Stimulated activated CD4-positive, alpha-beta T cell treated with anti-CD3 and anti-CD28 coated beads, Interleukin-4, amount 100 ng/mL, for 24 hours (primary cell): ENCODE measurements around the gene ERCC4.

Experiments used
- DNase-seq: peaks from one replicate; pipeline ENCODE4 v3.0.0-alpha.2; 2020

Gene ERCC4

DNA sequence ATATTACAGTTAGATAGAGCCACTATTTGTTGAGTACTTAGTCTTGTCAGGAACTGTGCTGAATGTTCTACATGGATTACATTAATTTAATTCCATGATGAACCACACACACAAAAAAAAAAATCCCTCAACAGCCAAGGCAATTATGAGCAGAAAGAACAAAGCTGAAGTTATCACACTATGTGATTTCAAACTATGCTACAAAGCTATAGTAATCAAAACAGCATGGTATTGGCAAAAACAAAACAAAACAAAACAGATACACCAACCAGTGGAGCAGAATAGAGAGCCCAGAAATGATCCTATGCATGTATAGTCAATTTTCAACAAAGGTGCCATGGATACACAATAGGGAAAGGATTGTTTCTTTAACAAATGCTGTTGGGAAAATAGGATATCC is 8.1 kb upstream of the ERCC4 start:
- DNase-seq, result no peak

DNA sequence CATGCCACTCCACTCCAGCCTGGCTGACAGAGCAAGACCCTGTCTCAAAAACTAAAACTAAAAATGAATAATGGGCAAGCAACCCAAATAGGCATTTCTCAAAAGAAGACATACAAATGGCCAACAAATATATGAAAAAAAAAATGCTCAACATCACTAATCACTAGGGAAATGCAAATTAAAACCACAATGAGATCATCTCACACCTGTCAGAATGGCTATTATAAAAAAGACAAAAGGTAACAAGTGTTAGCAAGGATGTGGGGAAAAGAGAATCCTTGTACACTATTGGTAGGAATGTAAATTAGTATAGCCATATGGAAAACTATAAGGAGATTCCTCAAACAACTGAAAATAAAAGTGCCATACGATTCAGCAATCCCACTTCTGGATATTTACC is 7.1 kb upstream of the ERCC4 start:
- no peak for DNase-seq

DNA sequence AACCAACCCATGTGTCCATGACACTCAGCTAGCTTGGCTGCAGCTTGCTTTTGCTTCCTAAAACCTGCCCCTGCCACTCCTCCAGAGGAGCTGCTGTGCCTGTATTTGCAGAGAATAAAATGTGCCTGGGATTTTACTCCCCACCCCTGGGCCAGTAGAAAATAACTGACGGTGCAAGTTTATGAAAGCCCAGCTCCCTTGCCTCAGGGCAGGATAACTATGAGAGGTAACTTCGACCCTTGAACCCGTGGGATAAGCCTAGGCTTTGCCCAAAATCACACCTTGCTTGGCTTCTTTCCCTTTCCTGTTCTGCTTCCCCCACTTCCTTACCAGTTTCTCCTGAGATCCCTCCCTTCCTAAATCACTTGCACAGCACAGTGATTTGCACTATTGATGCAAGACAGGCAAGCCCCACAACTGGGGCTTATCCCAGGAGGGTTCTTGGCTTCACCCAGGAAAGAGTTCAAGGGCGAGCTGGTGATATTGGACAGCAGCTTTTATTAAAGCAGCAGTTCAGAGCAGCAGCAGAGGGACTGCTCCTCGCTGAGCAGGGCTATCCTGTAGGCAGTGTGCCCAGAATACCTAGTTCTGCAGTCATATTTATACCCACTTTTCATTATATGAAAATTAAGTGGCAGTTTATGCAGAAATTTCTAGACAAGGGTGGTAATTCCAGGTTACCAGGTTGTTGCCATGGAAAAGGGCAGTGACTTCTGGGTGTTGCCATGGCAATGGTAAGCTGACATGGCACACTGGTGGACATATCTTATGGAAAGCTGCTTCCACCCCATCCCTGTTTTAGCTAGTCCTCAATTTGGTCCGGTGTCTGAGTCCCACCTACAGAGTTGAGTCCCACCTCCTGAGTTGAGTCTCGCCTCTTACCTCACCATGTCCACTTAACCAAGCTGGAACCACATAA is 6.3 kb upstream of the ERCC4 start:
- no peak for DNase-seq

DNA sequence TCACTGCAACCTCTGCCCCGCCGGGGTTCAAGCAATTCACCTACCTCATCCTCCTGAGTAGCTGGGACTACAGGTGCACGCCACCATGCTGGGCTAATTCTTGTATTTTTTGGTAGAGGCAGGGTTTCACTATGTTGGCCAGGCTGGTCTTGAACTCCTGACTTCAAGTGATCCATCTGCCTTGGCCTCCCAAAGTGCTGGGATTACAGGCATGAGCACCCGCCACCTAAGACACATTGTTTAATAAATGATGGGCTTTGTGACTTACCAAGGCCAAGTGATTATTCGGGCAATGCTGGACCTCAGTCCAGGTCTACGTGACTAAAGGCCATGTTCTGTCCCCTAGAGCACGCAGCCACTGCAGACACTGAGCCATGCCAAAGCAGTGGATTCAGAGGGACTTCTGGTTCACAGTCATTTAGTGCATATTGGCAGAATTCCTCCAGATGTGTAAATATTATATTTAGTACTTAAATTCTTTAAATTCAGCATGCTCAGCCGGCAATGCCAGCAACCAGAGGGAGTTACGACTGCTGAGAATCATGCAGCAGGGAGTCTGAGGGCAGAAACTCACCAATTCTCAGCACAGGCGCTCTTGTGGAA is 4.8 kb upstream of the ERCC4 start:
- no peak for DNase-seq

DNA sequence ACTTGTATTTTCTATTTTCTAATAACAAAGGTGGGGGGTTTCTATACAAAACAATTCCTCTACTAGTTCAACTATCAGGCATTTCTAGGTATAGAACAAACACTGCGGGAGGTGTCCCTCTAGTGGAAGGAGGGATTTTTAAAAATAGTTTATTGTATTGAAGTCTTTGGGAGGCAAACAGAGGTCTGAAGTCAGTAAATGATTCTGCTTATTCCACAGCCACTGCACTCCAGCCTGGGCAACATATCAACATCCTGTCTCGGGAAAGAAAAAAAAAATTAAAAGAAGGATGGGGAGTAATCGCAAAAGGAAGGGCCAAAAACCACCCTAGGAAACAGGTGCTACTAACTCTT is 648 bp upstream of the ERCC4 start:
- DNase-seq, result peak; percentile 20

DNA sequence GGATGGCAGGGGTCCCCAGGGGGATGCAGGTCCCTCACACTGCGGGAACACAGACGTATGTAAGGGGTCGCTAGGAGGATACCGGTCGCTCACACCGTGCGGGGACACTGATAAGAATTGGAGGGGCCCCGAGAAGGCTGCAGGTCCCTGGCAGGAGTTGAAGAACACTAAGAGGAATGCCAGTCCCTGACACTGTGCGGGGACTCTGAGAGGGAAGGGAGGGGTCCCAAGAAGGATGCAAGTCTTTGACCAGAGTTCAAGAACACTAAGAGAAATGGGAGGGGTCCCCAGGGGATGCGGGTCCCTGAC is 510 bp downstream of the ERCC4 start:
- no peak for DNase-seq

DNA sequence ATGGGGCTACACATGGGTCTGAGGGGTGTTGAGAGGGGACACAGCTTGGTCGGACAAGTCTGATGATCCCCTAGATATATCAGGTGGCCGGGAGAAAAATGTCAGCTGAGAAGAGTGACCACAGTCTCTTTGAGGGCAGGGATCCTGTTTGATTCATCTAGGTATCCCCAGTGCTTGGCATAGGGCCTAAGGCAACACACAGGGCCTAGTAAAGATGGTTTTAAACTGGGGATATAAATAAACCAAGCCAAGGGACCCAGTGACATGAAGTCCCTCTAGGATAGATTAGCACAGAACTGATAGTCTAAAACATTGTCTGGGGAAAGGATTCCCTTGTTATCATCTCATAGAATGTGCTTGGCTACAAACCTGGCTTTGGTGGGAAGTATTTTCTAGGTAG is 1.4 kb downstream of the ERCC4 start:
- DNase-seq, result no peak

DNA sequence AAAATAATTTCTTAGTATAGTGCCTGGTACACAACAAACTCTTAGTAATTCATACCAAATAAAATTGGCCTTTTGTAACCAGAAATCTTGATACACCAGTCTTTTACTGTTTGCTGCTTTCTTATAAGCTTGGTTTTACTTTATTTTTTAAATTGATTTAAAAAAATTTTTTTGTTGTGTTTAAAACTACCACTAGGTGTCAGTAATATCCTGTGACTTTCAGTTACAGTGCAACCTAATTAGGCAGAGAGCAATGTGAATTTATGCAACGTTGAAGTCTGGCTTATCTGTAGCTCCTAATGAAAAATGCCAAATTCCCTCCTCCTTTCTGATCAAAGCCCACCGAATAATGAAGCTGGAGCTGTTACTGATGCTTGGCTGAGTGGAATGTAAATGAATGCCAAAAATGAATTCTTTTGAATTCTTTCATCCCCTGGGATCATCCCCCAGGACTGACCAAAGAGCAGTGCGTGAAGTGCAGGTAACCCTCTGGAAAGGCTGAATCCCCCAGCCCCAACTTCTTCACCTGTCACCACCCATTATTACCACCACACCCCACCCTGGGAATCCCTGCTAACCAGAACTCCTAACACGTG is 3.8 kb downstream of the ERCC4 start:
- no peak for DNase-seq

DNA sequence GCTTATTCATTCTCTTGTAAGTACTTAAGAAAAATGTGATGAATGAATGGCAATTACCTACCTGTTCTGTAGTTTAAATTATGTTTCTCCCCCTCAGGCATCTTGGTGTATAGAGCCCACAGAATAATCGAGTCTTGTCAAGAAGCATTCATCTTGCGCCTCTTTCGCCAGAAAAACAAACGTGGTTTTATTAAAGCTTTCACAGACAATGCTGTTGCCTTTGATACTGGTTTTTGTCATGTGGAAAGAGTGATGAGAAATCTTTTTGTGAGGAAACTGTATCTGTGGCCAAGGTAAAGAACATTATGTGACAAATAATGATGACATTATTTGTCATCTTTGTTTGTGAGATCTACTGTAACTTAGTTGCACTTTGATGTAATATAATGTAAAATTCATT is 6.5 kb downstream of the ERCC4 start:
- DNase-seq, result no peak

DNA sequence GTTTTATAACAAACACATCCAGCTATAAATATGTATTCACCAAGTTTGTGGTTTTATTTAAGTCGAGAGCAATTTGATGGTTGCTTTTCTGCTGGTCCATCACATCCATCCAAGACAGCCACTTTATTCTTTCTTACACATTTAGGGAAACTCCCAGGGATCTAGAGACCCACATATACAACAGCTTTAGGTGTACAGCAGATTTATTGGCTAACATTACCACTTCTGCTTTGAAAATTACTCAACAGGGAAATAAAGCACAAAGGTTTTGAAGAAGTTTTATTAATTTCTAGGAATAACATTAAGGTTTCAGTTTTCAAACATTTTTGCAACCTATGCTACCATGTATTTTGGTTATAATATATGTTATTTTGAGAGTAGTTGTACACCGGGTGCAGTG is 6.9 kb downstream of the ERCC4 start:
- no peak for DNase-seq

DNA sequence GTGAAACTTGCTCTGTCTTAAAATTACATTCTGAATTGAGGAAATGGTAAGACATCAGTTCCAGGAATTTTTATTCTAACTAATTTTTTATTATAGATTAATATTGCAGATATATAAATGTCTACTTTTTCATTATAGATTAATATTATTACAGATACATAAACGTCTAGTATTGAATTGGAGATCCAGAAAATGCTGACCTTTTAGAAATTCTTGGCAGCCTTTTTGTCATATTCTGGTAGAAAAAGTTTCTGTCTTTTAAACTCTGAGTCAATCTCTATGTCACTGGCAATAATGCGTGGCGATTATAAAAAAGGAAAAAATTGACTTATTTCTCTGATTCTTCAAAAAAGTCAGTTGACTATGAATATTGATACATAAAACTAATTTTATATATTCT is 8.7 kb downstream of the ERCC4 start:
- no peak for DNase-seq

DNA sequence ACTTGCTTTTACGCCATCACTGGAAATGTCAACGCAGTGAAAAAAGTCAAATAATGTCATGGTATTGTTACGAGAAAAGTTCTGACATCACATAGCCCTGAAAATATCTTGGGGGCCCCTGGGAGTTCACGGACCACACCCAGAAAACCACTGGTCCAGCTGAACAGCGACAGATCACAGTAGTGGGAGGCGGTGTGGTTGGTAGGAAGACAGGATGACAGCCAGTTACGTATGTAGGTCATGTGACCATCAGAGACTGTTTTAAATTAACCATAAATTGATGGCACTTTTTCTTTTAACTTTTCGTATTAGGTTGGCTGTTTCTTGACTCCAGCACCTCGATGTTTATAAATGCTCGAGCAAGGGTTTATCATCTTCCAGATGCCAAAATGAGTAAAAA is 11.9 kb downstream of the ERCC4 start:
- no peak for DNase-seq

DNA sequence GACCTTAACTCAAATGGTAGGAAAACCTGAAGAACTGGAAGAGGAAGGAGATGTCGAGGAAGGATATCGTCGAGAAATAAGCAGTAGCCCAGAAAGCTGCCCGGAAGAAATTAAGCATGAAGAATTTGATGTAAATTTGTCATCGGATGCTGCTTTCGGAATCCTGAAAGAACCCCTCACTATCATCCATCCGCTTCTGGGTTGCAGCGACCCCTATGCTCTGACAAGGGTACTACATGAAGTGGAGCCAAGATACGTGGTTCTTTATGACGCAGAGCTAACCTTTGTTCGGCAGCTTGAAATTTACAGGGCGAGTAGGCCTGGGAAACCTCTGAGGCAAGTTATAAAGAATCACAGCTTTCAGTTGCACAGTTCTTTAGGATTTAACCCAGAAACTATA is 15.5 kb downstream of the ERCC4 start:
- DNase-seq, result no peak

DNA sequence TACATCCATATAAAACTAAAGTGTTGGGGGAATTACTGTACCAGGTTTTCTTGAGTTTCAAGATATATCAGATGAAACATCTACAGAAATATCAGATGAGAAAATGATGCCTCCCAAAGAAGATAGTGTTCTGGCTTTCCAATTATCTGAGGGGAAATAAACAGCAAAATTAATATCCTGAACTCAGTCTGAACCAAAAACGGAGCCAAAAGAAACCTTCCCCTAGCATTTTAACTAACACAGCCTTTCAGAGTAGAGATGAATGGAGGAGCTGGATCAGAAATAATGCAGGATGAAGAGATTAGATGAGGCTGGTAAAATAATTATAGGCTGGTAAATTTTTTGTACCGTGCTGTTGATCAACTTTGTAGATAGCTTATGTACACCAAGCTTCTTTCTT is 16.2 kb downstream of the ERCC4 start:
- no peak for DNase-seq

DNA sequence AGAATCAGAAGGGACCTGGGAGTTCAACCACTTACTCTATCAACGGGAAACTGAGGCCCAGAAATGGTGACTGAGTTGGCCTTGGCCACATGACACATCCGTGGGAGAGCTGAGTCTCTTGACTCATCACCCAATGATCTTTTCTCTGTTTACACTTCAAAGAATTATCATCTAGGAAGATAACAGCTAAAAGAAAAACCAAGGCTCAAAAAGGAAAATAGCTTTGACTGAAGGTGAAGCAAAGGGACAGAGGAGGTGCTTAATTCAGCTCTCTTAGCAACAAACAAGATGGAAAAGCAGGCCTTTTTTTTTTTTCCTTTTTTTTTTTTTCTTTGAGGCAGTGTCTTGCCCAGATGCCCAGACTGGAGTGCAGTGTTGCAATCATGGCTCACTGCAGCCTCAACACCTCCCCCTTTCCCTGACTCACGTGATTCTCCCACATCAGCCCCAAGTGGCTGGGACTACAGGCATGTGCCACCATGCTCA is 16.7 kb downstream of the ERCC4 start:
- DNase-seq, result no peak

DNA sequence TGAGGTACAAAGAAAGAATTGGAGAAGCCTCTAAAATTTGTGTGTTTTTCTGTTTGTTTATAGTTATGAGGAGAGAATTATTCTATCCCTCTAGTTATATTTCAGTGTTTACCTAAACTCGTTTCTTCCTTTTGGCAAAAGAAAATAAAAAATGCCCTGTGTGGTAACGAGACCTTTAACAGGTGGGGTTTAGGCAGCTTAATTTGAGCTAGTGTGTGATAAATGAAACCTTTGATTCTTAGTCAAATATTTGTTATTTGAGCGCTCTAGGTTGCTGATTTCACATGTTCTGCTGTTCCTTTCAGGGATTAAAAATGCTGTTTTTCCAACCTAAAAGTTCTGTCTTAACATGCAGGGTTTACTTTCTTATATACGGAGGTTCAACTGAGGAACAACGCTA is 17.5 kb downstream of the ERCC4 start:
- DNase-seq, result no peak

DNA sequence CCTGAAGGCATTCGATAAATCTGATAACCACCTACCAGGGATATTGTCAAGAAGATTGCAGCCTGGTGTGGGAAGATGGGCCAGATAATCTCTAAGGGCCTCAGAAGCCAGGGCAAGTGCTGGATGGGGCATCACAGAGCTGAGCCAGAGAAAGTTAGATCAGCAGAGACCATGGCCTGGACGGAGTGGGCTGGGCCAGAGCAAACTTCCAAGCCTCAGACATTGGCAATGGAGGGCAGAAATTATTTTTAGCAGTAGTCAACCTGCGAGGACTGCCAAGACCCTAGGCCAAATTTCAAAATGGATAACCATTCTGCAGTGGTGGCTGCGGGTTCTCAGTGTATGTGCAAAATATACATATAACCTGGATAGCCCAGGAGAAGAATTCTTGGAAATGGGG is 18.5 kb downstream of the ERCC4 start:
- no peak for DNase-seq

DNA sequence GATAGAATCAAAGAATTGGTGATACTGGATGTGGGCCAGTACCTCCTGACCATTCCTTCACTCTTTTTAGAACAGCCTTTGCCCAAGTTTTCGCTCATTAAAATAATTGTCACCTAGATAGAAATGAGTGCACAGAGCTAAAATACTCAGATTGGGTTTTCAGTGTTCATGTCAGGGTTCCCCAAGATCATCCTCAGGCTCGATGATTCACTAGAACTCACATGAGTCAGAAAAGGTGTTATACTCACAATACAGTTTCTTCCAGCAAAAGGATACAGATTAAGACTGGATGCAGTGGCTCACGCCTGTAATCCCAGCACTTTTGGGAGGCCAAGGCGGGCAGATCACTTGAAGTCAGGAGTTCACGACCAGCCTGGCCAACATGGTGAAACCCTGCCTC is 19.9 kb downstream of the ERCC4 start:
- DNase-seq, result no peak

DNA sequence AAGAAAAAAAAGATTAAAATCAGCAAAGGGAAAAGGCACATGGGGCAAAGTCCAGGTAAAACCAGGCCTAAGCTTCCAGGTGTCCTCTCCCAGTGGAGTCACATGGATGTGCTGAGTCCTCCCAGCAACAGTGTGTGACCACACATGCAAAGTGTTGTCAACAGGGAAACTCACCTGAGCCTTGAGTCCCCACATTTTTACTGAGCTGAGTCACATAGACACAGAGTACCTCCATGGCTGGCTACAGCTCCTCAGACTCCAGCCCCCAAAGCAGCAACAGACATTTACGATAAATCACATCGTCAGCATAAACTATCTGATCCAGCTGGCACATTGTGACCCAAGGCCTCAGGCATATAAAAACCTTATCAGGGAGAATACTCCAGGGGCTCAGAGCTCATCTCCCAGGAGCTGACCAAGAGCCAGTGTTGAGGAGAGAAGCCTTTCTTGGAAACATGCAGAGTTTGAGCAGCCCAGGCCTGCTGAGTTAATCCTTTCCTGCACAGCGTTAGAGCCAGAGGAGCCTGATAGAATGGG is 20.5 kb downstream of the ERCC4 start:
- no peak for DNase-seq

DNA sequence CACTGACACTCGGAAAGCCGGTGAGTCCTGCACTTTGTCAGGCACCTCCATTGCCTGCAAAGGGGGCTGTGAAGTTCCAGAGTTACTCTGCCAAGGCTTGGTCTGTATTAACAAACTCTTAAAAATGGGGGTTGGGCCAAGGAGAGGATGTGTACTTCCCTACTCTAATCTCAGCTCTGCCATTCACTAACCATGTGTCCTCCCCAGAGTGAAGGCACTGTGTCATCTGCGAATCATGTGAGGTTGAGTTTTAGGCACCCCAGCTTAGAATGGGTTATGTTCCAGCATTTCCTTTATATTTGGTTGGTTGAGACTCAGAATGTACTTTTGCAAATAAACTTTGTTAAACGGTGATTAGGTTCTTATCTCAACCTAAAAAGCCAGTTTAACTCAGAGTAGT is 24.9 kb downstream of the ERCC4 start:
- DNase-seq, result no peak

DNA sequence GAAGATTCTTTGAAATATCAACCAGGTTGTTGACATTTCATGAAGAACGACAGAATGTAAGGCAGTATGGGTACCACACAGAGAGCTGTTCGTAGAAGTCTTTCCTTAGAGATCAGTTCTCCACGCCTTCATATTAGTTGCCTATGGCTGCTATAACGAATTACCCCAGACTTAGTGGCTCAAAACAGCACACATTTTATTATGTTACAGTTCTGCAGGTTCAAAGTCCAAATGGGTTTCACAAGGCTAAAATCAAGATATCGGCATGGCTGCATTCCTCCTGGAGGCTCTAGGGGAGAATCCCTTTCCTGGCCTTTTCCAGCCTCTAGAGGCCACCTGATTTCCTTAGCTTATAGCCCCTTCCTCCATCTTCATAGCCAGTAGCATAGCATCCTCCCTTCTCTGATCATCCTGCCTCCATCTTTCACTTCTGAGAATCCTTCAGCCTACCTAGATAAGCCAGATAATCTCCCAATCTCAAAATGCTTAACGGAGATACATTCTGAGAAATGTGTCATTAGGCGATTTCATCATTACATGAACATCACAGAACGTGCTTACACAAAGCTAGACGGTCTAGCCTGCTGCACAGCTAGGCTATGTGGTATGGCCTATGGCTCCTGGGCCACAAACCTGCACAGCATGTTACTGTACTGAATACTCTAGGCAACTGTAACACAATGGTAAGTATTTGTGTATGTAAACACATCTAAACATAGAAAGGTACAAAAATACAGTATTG is 26.0 kb downstream of the ERCC4 start:
- DNase-seq, result no peak

DNA sequence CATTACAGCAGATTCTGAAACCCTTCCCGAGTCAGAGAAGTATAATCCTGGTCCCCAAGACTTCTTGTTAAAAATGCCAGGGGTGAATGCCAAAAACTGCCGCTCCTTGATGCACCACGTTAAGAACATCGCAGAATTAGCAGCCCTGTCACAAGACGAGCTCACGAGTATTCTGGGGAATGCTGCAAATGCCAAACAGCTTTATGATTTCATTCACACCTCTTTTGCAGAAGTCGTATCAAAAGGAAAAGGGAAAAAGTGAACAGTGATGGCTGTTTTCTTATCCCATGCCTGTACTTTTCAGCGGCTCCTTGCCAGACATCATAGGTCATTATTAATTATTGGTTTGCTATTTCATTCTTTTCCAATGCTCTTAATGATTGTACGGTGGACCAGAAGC is 28.1 kb downstream of the ERCC4 start:
- DNase-seq, result no peak

DNA sequence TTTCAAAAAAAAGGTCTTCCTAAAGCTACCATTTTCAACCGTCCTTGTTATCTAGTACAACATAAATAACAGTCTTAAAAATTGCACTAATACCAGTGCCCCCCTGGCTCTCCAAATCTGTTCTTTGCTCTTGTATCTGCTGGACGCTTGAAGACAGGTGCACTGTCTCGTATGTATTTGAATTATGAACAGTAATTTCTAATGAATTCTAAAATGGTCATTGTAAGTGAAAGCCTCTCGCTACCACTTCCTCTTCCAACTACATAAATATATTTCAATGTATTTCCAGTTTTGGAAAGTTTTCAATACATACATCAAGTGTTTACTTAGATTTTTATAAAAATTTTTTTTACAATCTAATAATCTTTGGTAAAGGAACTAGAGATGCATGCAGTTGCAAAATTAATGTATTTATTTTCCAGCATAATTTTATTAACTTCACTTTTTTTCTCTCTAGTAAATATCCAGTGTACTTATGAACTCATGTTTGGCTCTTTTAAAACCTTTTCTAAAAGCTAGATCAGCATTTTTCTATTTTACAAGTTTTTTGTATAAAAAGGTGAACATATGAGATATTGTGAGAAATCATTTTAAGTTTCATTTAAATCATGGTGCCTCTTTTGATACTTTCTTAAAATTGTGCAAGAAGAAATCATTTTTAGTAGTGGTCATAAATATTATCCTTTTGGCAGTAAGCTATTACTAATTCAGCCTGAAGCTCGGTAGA is 31.0 kb downstream of the ERCC4 start:
- no peak for DNase-seq
